Measurements from ENCODE around the gene DIPK1C. TPM values are rescaled to one million over a fixed set of nuclear protein-coding genes. Genes with fewer than 3 reads are reported as not detected.

Gene DIPK1C
- total RNA-seq, 1 donor from 2014 or later = not detected

DNA sequence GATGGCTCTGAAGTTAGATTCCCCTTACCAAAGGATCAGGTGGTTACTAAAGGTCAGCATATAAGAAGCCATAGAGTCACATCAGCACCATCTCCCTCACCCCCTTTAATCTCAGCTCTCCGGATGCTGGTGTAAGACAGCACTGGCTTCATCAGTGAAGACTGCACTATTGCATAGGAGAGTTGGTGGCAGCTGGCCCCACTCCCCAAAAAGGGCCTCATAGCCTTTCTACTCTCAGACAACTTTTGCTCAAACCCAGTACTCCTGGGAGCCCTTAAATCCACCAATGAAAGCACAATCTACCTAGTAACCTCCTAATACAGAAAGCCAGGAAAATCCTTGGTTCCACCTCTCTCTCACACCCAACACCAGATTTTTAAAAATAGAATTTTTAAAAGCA is 6.9 kb upstream of the DIPK1C start:
- peaks cover 5% of the 10 kb centered on the region for H3K27me3 ChIP-seq (ENCODE audit: low read depth)
- H3K4me1 ChIP-seq = no peaks in the 10 kb centered on the region
- H3K27ac ChIP-seq = no peak overlapping the region
- H3K9me3 ChIP-seq = no peaks in the 10 kb centered on the region
- no peak overlapping the region for H3K4me3 ChIP-seq
- no peaks in the 10 kb centered on the region for H3K36me3 ChIP-seq
- intact Hi-C loops (cut with DNase I) = no loop called here
- TF ChIP-seq, protein P1, sequence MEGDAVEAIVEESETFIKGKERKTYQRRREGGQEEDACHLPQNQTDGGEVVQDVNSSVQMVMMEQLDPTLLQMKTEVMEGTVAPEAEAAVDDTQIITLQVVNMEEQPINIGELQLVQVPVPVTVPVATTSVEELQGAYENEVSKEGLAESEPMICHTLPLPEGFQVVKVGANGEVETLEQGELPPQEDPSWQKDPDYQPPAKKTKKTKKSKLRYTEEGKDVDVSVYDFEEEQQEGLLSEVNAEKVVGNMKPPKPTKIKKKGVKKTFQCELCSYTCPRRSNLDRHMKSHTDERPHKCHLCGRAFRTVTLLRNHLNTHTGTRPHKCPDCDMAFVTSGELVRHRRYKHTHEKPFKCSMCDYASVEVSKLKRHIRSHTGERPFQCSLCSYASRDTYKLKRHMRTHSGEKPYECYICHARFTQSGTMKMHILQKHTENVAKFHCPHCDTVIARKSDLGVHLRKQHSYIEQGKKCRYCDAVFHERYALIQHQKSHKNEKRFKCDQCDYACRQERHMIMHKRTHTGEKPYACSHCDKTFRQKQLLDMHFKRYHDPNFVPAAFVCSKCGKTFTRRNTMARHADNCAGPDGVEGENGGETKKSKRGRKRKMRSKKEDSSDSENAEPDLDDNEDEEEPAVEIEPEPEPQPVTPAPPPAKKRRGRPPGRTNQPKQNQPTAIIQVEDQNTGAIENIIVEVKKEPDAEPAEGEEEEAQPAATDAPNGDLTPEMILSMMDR (IDR thresholded peaks at IDR 0.05) = no peak
- ATAC-seq (no peak), DNase-seq (no peak)

DNA sequence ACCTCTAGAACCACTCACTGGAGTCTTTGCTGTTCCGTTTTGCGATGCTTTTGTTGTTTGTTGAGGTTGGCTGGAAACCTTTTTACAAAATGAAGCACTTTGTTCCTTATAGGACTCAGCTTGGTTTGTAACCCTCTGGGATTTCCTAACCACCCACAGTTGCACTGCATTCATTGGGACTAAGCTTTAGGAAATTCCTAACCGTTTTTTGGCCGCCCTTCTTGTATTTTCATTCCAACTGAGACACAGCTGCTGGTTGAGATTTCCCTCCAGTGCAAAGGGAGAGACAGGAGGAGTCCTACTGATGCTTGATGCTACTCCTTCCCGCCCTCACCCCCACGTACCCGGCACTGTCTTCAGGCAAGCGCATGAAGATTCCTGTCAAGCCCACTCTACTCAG is 6.1 kb upstream of the DIPK1C start:
- Histone ChIP-seq H3K36me3 (no peaks in the 10 kb centered on the region), H3K27me3 (ENCODE audit: low read depth) (peaks cover 10% of the 10 kb centered on the region), H3K4me1 (no peaks in the 10 kb centered on the region), H3K27ac (no peak overlapping the region), H3K9me3 (no peaks in the 10 kb centered on the region), H3K4me3 (no peak overlapping the region)
- ATAC-seq (no peak), DNase-seq (no peak)
- intact Hi-C loops (cut with DNase I) = no loop called here
- TF ChIP-seq, protein P1 (IDR thresholded peaks at IDR 0.05) = no peak

DNA sequence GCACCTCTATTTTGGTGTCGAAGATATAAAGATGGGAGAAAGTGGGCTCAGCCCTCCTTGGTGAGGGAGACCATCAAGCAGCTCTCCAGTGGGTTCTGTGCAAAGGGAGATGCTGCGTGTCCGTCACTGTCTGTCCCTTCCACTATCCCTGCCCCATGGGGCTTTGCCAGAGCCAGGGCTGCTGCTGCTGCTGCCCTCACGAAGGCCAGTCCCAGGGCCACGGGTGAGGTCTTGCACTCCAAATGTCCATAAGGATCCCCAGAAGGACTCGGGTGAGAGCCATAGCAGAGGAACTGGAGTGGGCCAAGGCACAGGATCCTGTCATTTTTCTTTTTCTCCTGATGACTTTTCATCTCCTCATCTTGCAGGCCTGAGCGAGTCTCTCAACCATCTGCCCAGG is 3.7 kb upstream of the DIPK1C start:
- ATAC-seq (no peak), DNase-seq (no peak)
- H3K9me3 ChIP-seq = no peaks in the 10 kb centered on the region
- intact Hi-C loops (cut with DNase I) = no loop called here
- TF ChIP-seq, protein P1 (IDR thresholded peaks at IDR 0.05) = no peak
- H3K4me3 ChIP-seq = no peak overlapping the region
- peaks cover 9% of the 10 kb centered on the region for H3K4me1 ChIP-seq
- H3K36me3 ChIP-seq = no peaks in the 10 kb centered on the region
- H3K27me3 ChIP-seq (ENCODE audit: low read depth) = peaks cover 33% of the 10 kb centered on the region
- no peak overlapping the region for H3K27ac ChIP-seq

DNA sequence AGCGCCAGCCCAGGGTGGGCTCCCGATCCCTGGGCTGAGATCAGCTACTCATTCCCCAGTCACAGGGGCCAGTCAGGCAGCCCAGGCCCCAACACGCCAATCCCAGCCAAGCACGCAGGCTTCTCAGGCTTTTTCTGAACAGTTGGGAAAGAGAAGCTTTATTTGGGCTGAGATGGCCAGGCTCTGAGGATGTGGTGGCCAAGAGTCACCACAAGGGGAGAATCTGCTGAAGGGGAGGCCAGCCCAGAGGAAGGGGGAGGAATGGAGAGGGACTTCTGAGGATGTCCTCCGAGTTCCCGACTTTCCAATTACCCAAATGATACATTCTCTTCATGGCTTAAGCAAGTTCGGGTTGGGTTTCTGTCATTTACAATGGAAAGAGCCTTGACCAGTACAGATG is 2.8 kb upstream of the DIPK1C start:
- no peaks in the 10 kb centered on the region for H3K9me3 ChIP-seq
- H3K27me3 ChIP-seq (ENCODE audit: low read depth) = peaks cover 42% of the 10 kb centered on the region
- TF ChIP-seq, protein P1 (IDR thresholded peaks at IDR 0.05) = no peak
- H3K4me1 ChIP-seq = peaks cover 9% of the 10 kb centered on the region
- intact Hi-C loops (cut with DNase I) = no loop called here
- no peak for DNase-seq
- H3K36me3 ChIP-seq = no peaks in the 10 kb centered on the region
- ATAC-seq = no peak
- no peak overlapping the region for H3K27ac ChIP-seq
- H3K4me3 ChIP-seq = no peak overlapping the region

DNA sequence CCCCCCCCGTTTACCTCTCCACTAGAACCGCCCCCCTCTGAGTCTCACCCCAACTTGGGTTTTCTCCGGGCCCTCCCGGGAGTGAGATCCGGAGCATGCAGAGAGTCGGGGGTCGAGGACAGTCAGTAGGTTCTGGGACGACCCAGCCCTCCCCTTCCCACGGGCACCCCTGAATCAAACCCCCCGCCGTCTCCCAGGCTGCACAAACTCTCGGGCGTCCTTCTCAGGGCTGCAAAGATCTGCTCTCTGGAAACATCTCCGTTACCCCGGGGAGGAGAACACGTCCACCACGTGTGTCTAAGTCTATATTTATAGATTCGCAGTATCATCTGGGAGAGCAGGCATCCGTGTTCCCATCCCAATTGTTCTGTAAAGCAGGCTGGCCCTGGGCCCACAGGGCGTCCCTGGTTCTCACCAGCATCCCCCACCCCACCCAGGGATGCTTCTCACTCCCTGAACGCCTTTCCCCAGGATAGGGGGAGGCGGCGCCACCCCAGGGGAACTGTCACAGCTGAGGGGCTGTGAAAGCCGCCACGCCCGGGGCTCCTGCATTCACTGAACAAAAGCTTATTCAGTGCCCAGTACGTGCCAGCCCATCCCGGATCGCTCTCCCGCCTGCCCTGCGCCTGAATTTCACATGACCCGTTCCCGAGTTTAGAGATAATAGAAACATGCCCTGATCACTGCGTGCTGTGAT is 765 bp upstream of the DIPK1C start:
- Histone ChIP-seq H3K27me3 (ENCODE audit: low read depth) (peaks cover 51% of the 10 kb centered on the region), H3K27ac (no peak overlapping the region), H3K4me1 (peaks cover 9% of the 10 kb centered on the region), H3K36me3 (no peaks in the 10 kb centered on the region), H3K9me3 (no peaks in the 10 kb centered on the region), H3K4me3 (no peak overlapping the region)
- ATAC-seq (no peak), DNase-seq (no peak)
- TF ChIP-seq, protein P1 (IDR thresholded peaks at IDR 0.05) = no peak
- intact Hi-C loops (cut with DNase I) = no loop called here

All from lower lobe of right lung (tissue), 2 donors.